ENCODE data around the gene NACC1.

NACC1 gene

DNA sequence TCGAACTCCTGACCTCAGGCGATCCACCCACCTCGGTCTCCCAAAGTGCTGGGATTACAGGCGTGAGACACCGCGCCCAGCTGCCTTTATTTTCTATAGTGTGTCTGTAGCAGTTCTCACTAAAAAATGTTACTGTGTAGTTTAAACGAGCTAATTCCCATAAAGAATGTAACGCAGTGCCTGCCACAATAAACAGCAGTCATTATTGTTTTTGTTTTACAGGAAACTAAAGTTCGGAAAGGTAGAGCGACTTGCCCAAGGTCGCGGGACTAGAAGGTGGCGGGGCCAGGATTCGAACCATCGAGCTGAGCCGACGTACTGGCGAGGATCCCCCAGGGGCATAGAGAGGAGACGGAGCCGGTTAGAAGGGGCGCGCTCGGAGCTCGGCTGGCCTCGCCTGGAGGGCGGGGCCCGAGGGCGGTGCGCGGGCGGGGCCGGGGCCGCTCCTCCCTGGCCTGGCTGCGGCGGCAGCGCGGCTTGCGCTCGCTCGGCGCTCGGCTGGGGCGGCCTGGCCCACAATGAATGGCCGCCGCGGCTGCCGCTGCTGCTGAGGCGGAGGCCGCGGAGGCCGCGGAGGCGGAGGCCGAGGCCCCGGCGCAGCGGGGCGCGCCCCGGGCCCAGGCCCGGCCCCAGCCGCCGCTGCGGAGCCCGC is at the start of gene NACC1:
NACC1 (plus strand) TSS at position 493 of the 652 bp plus-strand sequence. CDS start 16,944 bp downstream, outside the sequence.
- H3K27ac ChIP-seq: peak within 1 kb of the TSS; percentile 87
- ChIA-PET POLR2A (ENCODE audit: low non-redundant PET) (interaction anchor here (1.0 to 1.5 kb wide), 4 partner anchors 14 to 37 kb away, joined by 3 to 8 read pairs (median 6); partner anchors contain the start of genes IER2 and STX10), CTCF (interaction anchor here (0.6 to 1.2 kb wide), 4 partner anchors 10 to 35 kb away, joined by 3 to 5 read pairs (median 4); no protein-coding TSS in a partner anchor)
- peak; percentile 98 for DNase-seq (ENCODE audit: low spot score)
- TF ChIP-seq, protein P1, sequence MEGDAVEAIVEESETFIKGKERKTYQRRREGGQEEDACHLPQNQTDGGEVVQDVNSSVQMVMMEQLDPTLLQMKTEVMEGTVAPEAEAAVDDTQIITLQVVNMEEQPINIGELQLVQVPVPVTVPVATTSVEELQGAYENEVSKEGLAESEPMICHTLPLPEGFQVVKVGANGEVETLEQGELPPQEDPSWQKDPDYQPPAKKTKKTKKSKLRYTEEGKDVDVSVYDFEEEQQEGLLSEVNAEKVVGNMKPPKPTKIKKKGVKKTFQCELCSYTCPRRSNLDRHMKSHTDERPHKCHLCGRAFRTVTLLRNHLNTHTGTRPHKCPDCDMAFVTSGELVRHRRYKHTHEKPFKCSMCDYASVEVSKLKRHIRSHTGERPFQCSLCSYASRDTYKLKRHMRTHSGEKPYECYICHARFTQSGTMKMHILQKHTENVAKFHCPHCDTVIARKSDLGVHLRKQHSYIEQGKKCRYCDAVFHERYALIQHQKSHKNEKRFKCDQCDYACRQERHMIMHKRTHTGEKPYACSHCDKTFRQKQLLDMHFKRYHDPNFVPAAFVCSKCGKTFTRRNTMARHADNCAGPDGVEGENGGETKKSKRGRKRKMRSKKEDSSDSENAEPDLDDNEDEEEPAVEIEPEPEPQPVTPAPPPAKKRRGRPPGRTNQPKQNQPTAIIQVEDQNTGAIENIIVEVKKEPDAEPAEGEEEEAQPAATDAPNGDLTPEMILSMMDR (conservative IDR thresholded peaks at IDR 0.05; ENCODE audit: low read depth): no peak

DNA sequence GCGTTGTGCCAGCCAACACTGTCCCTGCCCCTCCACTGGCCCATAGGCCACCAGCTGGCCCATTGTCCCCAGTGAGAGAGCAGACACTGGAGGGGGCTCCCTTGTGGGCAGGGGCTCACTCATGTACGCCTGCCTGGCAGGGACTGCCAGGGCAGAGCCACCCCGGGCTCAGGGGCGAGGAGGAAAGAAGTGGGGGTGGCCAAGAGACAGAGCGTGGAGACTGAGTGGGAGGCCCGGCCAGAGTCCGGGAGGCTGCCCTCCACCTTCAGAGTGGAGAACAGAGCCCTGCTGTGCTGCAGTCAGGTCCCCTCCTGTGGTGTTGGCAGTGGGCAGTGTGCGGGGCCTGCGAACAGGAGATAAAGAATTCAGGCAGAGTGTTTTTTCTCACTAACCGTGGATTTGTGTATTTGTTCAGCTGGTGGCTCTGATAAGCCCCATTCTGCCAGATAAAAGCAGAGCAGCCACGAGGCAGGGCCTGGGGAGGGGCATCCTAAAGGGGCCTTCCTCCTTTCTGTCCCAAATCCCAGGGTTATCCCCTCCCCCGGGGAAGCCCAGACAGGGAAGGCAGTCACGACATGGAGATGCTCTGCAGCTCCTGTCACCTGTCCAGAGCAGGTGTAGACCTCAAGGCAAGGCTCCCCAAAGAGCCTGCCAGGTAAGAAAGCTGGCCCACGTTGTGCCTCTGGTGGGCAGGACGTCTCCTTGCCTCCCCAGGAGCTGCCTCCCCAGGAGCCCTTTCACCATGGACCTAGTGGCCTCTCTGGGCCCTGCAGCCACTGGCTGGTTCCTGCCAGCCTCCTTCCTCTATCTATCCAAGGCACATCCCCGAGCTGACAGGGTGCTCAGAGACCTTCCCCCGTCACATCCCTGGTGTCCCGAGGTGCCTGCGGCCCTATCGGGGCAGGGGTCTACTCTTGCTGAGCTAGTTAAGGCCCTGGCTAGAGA is 48.4 kb upstream of the NACC1 start:
- POLR2A ChIA-PET (ENCODE audit: low non-redundant PET): no interaction called here
- TF ChIP-seq, protein P1 (conservative IDR thresholded peaks at IDR 0.05; ENCODE audit: low read depth): no peak
- CTCF ChIA-PET: interaction anchor here (0.6 to 2.0 kb wide), 7 partner anchors 8 to 305 kb away, joined by 3 to 7 read pairs (median 4); no protein-coding TSS in a partner anchor
- peak overlapping the region; percentile 42 for H3K27ac ChIP-seq
- DNase-seq (ENCODE audit: low spot score): no peak

DNA sequence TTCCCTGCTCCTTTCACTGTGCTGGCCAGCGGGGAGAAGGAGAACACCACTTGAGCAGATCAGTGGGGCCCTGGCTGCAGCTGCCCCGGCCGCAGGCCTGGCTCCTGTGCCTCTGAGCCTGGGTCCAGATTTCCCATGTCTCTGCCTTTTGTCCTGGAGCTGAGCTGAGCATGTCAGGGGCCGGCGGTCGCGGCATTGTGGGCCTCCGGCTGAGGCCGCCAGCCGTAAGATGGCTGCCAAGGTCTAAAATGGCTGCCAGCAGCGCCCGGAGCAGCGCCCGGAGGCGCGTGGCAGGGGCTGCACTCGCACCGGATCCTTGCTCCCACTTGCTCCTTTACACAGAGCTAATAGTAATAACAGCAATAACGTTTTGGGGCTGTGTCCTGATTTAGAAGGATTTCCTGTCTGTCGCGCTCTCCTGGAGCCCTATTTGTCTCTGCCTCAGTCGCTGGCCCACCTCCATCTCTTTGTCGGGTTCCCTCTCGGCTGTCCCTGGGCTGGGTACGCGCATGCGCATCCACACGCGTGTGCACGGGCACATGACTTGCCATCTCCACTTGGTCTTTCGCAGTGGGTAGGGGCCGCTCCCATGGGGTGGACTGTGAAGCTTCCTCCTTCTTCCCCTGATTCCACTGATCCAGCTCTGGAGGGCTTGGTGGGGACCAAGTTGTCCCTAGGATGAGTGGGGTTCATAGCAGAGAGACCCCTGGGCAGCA is 47.5 kb upstream of the NACC1 start:
- CTCF ChIA-PET: interaction anchor here (0.5 to 2.0 kb wide), 6 partner anchors 9 to 105 kb away, joined by 3 to 7 read pairs (median 4); no protein-coding TSS in a partner anchor
- TF ChIP-seq, protein P1 (conservative IDR thresholded peaks at IDR 0.05; ENCODE audit: low read depth): no peak
- DNase-seq (ENCODE audit: low spot score): no peak
- H3K27ac ChIP-seq: peak overlapping the region; percentile 42
- POLR2A ChIA-PET (ENCODE audit: low non-redundant PET): no interaction called here

DNA sequence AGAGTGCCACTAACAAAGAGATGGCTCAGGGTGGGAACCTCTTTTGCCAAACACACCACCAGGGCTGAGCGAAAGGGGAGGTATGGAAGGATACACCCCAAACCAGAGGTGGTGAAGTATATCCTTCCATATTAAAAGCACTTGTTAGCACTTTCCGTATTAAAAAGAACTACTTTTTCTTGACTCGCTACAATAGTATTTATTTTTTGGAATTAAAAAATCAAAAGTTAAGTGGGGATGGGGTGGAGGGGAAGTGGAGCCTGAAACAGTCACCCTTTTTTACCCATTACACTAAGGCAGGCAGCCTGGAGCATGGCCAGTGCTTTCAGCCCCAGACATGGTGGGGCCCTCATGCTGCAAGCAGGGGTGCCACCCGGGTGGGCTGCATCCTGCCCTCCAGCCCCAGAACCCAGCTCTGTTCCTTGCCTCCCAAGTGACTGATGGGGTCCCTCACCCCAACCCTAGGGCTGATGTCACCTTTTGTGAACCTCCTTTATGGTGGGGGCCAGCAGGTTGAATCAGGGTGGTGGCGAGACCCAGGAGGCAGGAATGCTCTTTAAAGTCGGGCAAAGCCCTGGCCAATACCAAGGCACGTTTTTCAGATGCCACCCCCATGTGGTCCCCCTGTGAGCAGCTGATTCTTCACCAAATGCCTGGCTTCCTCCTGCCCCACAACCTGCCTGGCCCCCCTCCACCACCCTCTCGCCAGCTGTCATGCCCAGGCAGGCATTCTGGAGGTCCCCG is 46.4 kb upstream of the NACC1 start:
- no peak for DNase-seq (ENCODE audit: low spot score)
- TF ChIP-seq, protein P1 (conservative IDR thresholded peaks at IDR 0.05; ENCODE audit: low read depth): no peak
- ChIA-PET CTCF (interaction anchor here (0.5 to 2.0 kb wide), 3 partner anchors 10 to 238 kb away, joined by 3 to 7 read pairs (median 5); partner anchors contain the start of gene RTBDN), POLR2A (ENCODE audit: low non-redundant PET) (no interaction called here)
- peak overlapping the region; percentile 43 for H3K27ac ChIP-seq

DNA sequence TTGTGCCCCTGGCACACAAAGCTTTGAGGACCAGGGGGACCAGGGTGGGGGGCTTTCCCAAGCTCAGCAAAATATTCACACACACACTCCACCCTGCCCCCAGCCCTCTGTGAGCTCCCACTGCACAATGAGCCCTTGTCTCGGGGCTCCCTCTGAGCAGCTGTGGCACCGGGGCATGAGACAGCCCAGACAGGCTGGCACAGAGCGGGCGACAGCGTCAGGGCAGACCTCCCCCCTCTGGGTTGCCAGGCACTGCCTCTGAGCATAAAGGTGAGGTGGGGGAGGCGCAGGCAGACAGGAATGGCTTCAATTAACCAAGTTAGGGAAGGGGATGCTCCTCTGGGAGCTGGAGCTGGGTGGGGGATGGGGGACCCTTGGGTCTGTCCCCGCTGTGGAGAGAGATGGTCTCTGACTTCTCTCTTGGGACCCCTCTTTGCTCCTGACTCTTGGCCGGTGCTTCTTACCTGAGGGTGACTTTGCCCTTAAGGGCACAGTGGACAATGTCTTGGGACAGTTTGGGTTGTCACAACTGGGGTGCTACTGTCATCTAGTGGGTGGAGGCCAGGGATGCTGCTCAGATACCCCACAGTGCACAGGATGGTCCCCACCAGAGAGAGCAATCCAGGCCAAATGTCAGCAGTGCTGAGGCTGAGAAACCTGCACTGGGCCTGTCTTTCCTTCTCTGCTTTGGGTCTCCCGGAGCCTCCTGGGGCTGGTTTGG is 45.7 kb upstream of the NACC1 start:
- no peak for DNase-seq (ENCODE audit: low spot score)
- ChIA-PET POLR2A (ENCODE audit: low non-redundant PET) (no interaction called here), CTCF (interaction anchor here (0.5 kb wide), 1 partner anchor 238 kb away, joined by 5 read pairs; the partner anchor contains the start of gene RTBDN)
- peak overlapping the region; percentile 43 for H3K27ac ChIP-seq
- TF ChIP-seq, protein P1 (conservative IDR thresholded peaks at IDR 0.05; ENCODE audit: low read depth): no peak

All from RWPE1 (cell line).